IMR-90 (cell line): ENCODE results near the gene PRSS56. TPM values are rescaled to one million over a fixed set of nuclear protein-coding genes. Genes with fewer than 3 reads are reported as not detected.

ENCODE experiments used
- ATAC-seq: fragments of 200-7000 bp; cut with Tn5 transposase; 2 replicates; pipeline ENCODE4 v1.9.1; 2020; ENCODE audit warnings: low read depth, mild to moderate bottlenecking, moderate library complexity
- BruUV-seq: library from RNA; stranded (reverse); fragments of 400-500 nt; replicated peaks from 2 replicates; lab custom pipeline; 2021; lab: Mats Ljungman, UMichigan
- CTCF ChIA-PET: fragments of 300-600 bp; formaldehyde crosslinking; extraction: SDS; loops from one replicate; lab custom pipeline; 2021; ENCODE audit warnings: antibody characterized with exemption; lab: Yijun Ruan, JAX
- POLR2A ChIA-PET: fragments of 300-600 bp; sonication (Branson Sonifier 250); formaldehyde crosslinking; loops from one replicate; lab custom pipeline; 2022; ENCODE audit warnings: antibody characterized with exemption; ENCODE audit not compliant: unreplicated experiment; lab: Charles Lee
- DNase-seq: peaks from one replicate; pipeline ENCODE4 v3.0.0; 2013
- H2AFZ ChIP-seq: replicated peaks from 2 replicates; pipeline ENCODE3; 2013; ENCODE audit warnings: low read length, mild to moderate bottlenecking; ENCODE audit not compliant: poor library complexity
- H2AK5ac ChIP-seq: 2 replicates; pipeline ENCODE4 v1.6.1; 2013; ENCODE audit warnings: low read depth, low read length, inconsistent platforms
- H2AK9ac ChIP-seq: replicated peaks from 2 replicates; pipeline ENCODE3; 2013; ENCODE audit warnings: mild to moderate bottlenecking, low read depth, low read length, moderate library complexity; ENCODE audit not compliant: poor library complexity
- H2BK120ac ChIP-seq: 2 replicates; pipeline ENCODE4 v1.6.1; 2013; ENCODE audit warnings: low read depth, low read length, inconsistent platforms
- H2BK15ac ChIP-seq: 3 replicates; pipeline ENCODE4 v1.6.1; 2013; ENCODE audit warnings: low read depth, low read length, inconsistent platforms
- H2BK20ac ChIP-seq: 2 replicates; pipeline ENCODE4 v1.6.1; 2013; ENCODE audit warnings: low read depth, mild to moderate bottlenecking, inconsistent platforms, low read length, moderate library complexity
- H2BK5ac ChIP-seq: 2 replicates; pipeline ENCODE4 v1.6.1; 2013; ENCODE audit warnings: mild to moderate bottlenecking, low read depth, low read length, inconsistent platforms; ENCODE audit not compliant: poor library complexity, severe bottlenecking
- H3K14ac ChIP-seq: replicated peaks from 2 replicates; pipeline ENCODE4 v1.6.1; 2013; ENCODE audit warnings: low read depth, low read length, inconsistent platforms
- H3K18ac ChIP-seq: 2 replicates; pipeline ENCODE4 v1.6.1; 2013; ENCODE audit warnings: low read depth, low read length, control low read depth
- H3K23ac ChIP-seq: 2 replicates; pipeline ENCODE4 v1.6.1; 2013; ENCODE audit warnings: low read depth, low read length, inconsistent platforms
- H3K27ac ChIP-seq: 2 replicates; pipeline ENCODE4 v1.5.1; 2013; ENCODE audit warnings: mild to moderate bottlenecking, control low read depth, low read length; ENCODE audit not compliant: insufficient read depth
- H3K27me3 ChIP-seq: 2 replicates; pipeline ENCODE4 v1.6.1; 2013; ENCODE audit warnings: low read length; ENCODE audit not compliant: control insufficient read depth, insufficient read depth
- H3K36me3 ChIP-seq: 2 replicates; pipeline ENCODE4 v1.6.1; 2013; ENCODE audit warnings: low read length, mixed read lengths; ENCODE audit not compliant: control insufficient read depth, insufficient read depth
- H3K4ac ChIP-seq: 2 replicates; pipeline ENCODE4 v1.6.1; 2013; ENCODE audit warnings: low read depth, low read length, inconsistent platforms
- H3K4me1 ChIP-seq: 2 replicates; pipeline ENCODE4 v1.6.1; 2013; ENCODE audit warnings: low read length, mixed read lengths; ENCODE audit not compliant: control insufficient read depth, insufficient read depth
- H3K4me2 ChIP-seq: 2 replicates; pipeline ENCODE4 v1.6.1; 2013; ENCODE audit warnings: low read depth, mild to moderate bottlenecking, control low read depth, low read length, moderate library complexity
- H3K4me3 ChIP-seq: 2 replicates; pipeline ENCODE4 v1.5.1; 2013; ENCODE audit warnings: low read depth, mild to moderate bottlenecking, control low read depth, low read length, moderate library complexity; ENCODE audit not compliant: insufficient read depth
- H3K56ac ChIP-seq: 2 replicates; pipeline ENCODE4 v1.6.1; 2013; ENCODE audit warnings: low read length, inconsistent platforms; ENCODE audit not compliant: insufficient read depth; ENCODE audit errors: extremely low read depth
- H3K79me1 ChIP-seq, 2 experiments: 2 replicates each; pipeline ENCODE4 v1.6.1; 2013; ENCODE audit warnings: low read length in 2 of 2, inconsistent platforms in 1 of 2, low read depth in 1 of 2
- H3K9ac ChIP-seq: 2 replicates; pipeline ENCODE4 v1.6.1; 2013; ENCODE audit warnings: low read depth, low read length, control low read depth
- H3K9me1 ChIP-seq: 2 replicates; pipeline ENCODE4 v1.6.1; 2013; ENCODE audit warnings: low read length, inconsistent platforms; ENCODE audit not compliant: insufficient read depth
- H3K9me3 ChIP-seq: 2 replicates; pipeline ENCODE4 v1.6.1; 2013; ENCODE audit warnings: low read length; ENCODE audit not compliant: control insufficient read depth, insufficient read depth
- H4K20me1 ChIP-seq: 2 replicates; pipeline ENCODE4 v1.6.1; 2013; ENCODE audit warnings: low read length, inconsistent platforms; ENCODE audit not compliant: insufficient read depth
- H4K5ac ChIP-seq: 2 replicates; pipeline ENCODE4 v1.6.1; 2013; ENCODE audit warnings: mild to moderate bottlenecking, low read depth, low read length, control low read depth
- H4K8ac ChIP-seq, 2 experiments: 2 replicates each; pipeline ENCODE4 v1.6.1; 2013; ENCODE audit warnings: low read depth in 2 of 2, low read length in 2 of 2, control low read depth in 1 of 2, inconsistent platforms in 1 of 2
- H4K91ac ChIP-seq: 2 replicates; pipeline ENCODE4 v1.6.1; 2013; ENCODE audit warnings: low read depth, low read length, inconsistent platforms; ENCODE audit not compliant: insufficient read depth
- BHLHE40 ChIP-seq: fragments of 150-350 bp; IDR thresholded peaks from 2 replicates; pipeline ENCODE4 v1.6.1; 2016; ENCODE audit warnings: mild to moderate bottlenecking, low read depth, low read length
- CEBPB ChIP-seq: IDR thresholded peaks from 2 replicates; pipeline ENCODE4 v1.6.1; 2012; ENCODE audit warnings: low read depth, low read length, improper control_type of control experiment
- CHD1 ChIP-seq: IDR thresholded peaks from 2 replicates; pipeline ENCODE4 v1.6.1; 2012; ENCODE audit warnings: low read depth, low read length, improper control_type of control experiment
- FOS ChIP-seq: fragments of 150-350 bp; IDR thresholded peaks from 2 replicates; pipeline ENCODE4 v1.6.1; 2016; ENCODE audit warnings: low read depth, low read length
- MAFK ChIP-seq: IDR thresholded peaks from 2 replicates; pipeline ENCODE4 v1.6.1; 2012; ENCODE audit warnings: low read depth, low read length, improper control_type of control experiment
- MAZ ChIP-seq: IDR thresholded peaks from 2 replicates; pipeline ENCODE4 v1.6.1; 2012; ENCODE audit warnings: low read depth, mild to moderate bottlenecking, low read length, improper control_type of control experiment, moderate library complexity, borderline replicate concordance
- MXI1 ChIP-seq: IDR thresholded peaks from 2 replicates; pipeline ENCODE4 v1.6.1; 2012; ENCODE audit warnings: low read depth, mild to moderate bottlenecking, low read length, moderate library complexity, borderline replicate concordance
- NFE2L2 ChIP-seq: fragments of 150-350 bp; IDR thresholded peaks from 2 replicates; pipeline ENCODE4 v1.6.1; 2016; ENCODE audit warnings: low read depth, mild to moderate bottlenecking, low read length
- POLR2A ChIP-seq: IDR thresholded peaks from 2 replicates; pipeline ENCODE4 v1.6.1; 2012; ENCODE audit warnings: mild to moderate bottlenecking, low read depth, low read length
- RAD21 ChIP-seq: IDR thresholded peaks from 2 replicates; pipeline ENCODE4 v1.6.1; 2012; ENCODE audit warnings: low read length, improper control_type of control experiment
- RCOR1 ChIP-seq: IDR thresholded peaks from 2 replicates; pipeline ENCODE4 v1.6.1; 2012; ENCODE audit warnings: mild to moderate bottlenecking, low read length, improper control_type of control experiment; ENCODE audit not compliant: insufficient replicate concordance
- RFX5 ChIP-seq: IDR thresholded peaks from 2 replicates; pipeline ENCODE4 v1.8.0; 2012; ENCODE audit warnings: low read depth, mild to moderate bottlenecking, low read length, moderate library complexity
- SMC3 ChIP-seq: fragments of 150-350 bp; IDR thresholded peaks from 2 replicates; pipeline ENCODE4 v1.6.1; 2016; ENCODE audit warnings: low read depth, mild to moderate bottlenecking, antibody characterized with exemption, low read length, moderate library complexity
- WGBS, 2 experiments: methylation state at CpG; one replicate each; pipeline versions ENCODE4 v1.1.5 to v1.1.7; 2013; ENCODE audit warnings: missing lambda C conversion rate in 2 of 2; ENCODE audit not compliant: insufficient read length in 1 of 2; ENCODE audit errors: extremely low coverage in 2 of 2; 5-methylcytosine and 5-hydroxymethylcytosine counted together
- dilution Hi-C: fragments of 300-500 bp; cut with HindIII; formaldehyde crosslinking; loops from one replicate; pipeline ENCODE4 v1.14.3; 2018; ENCODE audit warnings: low sequenced_read_pairs; ENCODE audit not compliant: unreplicated experiment
- in situ Hi-C: fragments of 300-500 bp; cut with MboI; formaldehyde crosslinking; loops from 3 replicates; pipeline ENCODE4 v1.14.3; 2019; ENCODE audit warnings: low sequenced_read_pairs, inconsistent platforms, mixed read lengths
- intact Hi-C: fragments of 100-400 bp; cut with micrococcal nuclease; formaldehyde crosslinking; loops from 2 replicates; pipeline ENCODE4 v1.10.0; 2022
- polyA plus RNA-seq, 3 experiments: library from polyadenylated mRNA; depleted of rRNA; stranded (reverse); fragments of >200 nt; gene quantifications; 2 replicates each; pipeline ENCODE4 v1.2.3, GENCODE V29; 2012; ENCODE audit warnings: low replicate concordance in 1 of 3
- total RNA-seq: library from RNA; depleted of rRNA; stranded (reverse); fragments of >200 nt; gene quantifications from 2 replicates; pipeline ENCODE4 v1.2.3, GENCODE V29; 2012
- TF ChIP-seq, protein P1 (sequence below): fragments of 150-350 bp; IDR thresholded peaks from 2 replicates; pipeline ENCODE4 v1.6.1; 2017; ENCODE audit warnings: mild to moderate bottlenecking, antibody characterized with exemption, low read length, low read depth
- TF ChIP-seq, protein P2 (sequence below): conservative IDR thresholded peaks from 2 replicates; pipeline ENCODE4 v1.5.1; 2012; ENCODE audit warnings: mild to moderate bottlenecking, low read depth, low read length, improper control_type of control experiment
- TF ChIP-seq, protein P3 (sequence below): fragments of 150-350 bp; IDR thresholded peaks from 2 replicates; pipeline ENCODE4 v1.6.1; 2016; ENCODE audit warnings: low read depth, mild to moderate bottlenecking, low read length, moderate library complexity, borderline replicate concordance

PRSS56 gene
- total and polyA plus RNA-seq, 2 of the 4 experiments (the other 2 are of a cell fraction), result not detected

DNA sequence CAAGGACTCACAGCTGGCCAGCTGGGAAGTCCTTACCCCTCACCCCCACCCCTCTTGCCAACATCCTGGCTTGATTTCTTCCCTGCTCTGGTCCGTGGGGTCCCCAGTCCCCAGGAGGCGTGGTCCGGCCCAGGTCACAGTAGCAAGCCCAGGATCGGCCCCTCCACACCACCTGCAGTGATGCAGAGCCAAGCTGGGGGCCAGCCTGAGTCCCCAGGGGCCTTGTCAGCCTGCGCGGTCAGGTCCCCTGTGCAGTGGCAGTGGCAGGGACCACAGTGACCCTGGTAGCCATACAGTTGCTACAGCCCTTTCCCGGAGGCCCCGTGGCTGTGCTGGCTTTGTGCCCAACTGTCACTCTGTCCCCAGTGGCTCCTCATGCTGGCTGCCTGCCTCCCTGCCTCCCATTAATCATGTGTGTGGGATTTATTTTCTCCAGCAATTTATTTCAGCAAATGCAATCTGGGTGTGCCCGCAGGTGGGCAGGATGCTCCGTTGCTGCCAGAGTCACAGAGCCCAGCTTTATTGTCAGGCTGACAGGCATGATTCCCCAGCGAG is 8.8 kb upstream of the PRSS56 start:
- Histone ChIP-seq H3K9me1 (no peaks in the 10 kb centered on the region), H3K56ac (no peak overlapping the region), H3K27ac (no peak overlapping the region), H3K79me1 (no peaks in the 10 kb centered on the region), H3K4ac (no peak overlapping the region), H3K4me2 (no peak overlapping the region), H2AFZ (peak overlapping the region; percentile 51), H4K8ac (no peak overlapping the region), H4K20me1 (no peaks in the 10 kb centered on the region), H3K23ac (no peak overlapping the region), H3K18ac (no peak overlapping the region), H4K91ac (no peak overlapping the region), H3K36me3 (no peaks in the 10 kb centered on the region), H2BK15ac (no peak overlapping the region), H3K9me3 (no peaks in the 10 kb centered on the region), H2AK5ac (no peak overlapping the region), H3K14ac (no peak overlapping the region), H3K4me3 (no peak overlapping the region), H2BK20ac (no peak overlapping the region), H3K4me1 (no peaks in the 10 kb centered on the region), H3K27me3 (peaks cover 40% of the 10 kb centered on the region), H2BK5ac (no peak overlapping the region), H2AK9ac (no peak overlapping the region), H4K5ac (no peak overlapping the region), H2BK120ac (no peak overlapping the region), H3K9ac (no peak overlapping the region)
- WGBS, 2 experiments, result 55% methylated on average over 6 of the region's 11 CpGs; no CpG with 5 or more reads in 1 of the 2 experiments
- TF ChIP-seq RAD21 (no peak), SMC3 (no peak), MXI1 (no peak), CEBPB (no peak), RFX5 (no peak), POLR2A (no peak), NFE2L2 (no peak), CHD1 (no peak), BHLHE40 (no peak), FOS (no peak), MAFK (no peak), MAZ (no peak), RCOR1 (no peak)
- TF ChIP-seq, protein P1, sequence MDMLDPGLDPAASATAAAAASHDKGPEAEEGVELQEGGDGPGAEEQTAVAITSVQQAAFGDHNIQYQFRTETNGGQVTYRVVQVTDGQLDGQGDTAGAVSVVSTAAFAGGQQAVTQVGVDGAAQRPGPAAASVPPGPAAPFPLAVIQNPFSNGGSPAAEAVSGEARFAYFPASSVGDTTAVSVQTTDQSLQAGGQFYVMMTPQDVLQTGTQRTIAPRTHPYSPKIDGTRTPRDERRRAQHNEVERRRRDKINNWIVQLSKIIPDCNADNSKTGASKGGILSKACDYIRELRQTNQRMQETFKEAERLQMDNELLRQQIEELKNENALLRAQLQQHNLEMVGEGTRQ, result no peak
- TF ChIP-seq, protein P2, sequence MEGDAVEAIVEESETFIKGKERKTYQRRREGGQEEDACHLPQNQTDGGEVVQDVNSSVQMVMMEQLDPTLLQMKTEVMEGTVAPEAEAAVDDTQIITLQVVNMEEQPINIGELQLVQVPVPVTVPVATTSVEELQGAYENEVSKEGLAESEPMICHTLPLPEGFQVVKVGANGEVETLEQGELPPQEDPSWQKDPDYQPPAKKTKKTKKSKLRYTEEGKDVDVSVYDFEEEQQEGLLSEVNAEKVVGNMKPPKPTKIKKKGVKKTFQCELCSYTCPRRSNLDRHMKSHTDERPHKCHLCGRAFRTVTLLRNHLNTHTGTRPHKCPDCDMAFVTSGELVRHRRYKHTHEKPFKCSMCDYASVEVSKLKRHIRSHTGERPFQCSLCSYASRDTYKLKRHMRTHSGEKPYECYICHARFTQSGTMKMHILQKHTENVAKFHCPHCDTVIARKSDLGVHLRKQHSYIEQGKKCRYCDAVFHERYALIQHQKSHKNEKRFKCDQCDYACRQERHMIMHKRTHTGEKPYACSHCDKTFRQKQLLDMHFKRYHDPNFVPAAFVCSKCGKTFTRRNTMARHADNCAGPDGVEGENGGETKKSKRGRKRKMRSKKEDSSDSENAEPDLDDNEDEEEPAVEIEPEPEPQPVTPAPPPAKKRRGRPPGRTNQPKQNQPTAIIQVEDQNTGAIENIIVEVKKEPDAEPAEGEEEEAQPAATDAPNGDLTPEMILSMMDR, result no peak
- TF ChIP-seq, protein P3, sequence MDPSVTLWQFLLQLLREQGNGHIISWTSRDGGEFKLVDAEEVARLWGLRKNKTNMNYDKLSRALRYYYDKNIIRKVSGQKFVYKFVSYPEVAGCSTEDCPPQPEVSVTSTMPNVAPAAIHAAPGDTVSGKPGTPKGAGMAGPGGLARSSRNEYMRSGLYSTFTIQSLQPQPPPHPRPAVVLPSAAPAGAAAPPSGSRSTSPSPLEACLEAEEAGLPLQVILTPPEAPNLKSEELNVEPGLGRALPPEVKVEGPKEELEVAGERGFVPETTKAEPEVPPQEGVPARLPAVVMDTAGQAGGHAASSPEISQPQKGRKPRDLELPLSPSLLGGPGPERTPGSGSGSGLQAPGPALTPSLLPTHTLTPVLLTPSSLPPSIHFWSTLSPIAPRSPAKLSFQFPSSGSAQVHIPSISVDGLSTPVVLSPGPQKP, result no peak
- no peak for ATAC-seq
- ChIA-PET CTCF (interaction anchor here (0.6 kb wide), 1 partner anchor 626 kb away, joined by 3 read pairs; no protein-coding TSS in a partner anchor), POLR2A (interaction anchor here (0.6 kb wide), 1 partner anchor 714 kb away, joined by 5 read pairs; no protein-coding TSS in a partner anchor)
- DNase-seq, result no peak
- dilution Hi-C loops, result no loop called here
- intact Hi-C loops, result no loop called here
- BruUV-seq, result no TSS peak
- in situ Hi-C loops, result no loop called here
